Activated CD4-positive, alpha-beta memory T cell treated with anti-CD3 and anti-CD28 coated beads, Interleukin-2, amount 10 ng/mL, durations not matched to agents 7 days and 5 days (primary cell): ENCODE measurements around the gene ROCK2. TPM values are rescaled to one million over a fixed set of nuclear protein-coding genes. Genes with fewer than 3 reads are reported as not detected.

ENCODE experiments used
- CTCF ChIA-PET: fragments of 350-600 bp; sonication (Branson Sonifier 250); formaldehyde crosslinking; loops from one replicate; lab custom pipeline; 2021; ENCODE audit warnings: antibody characterized with exemption, inconsistent platforms; lab: Charles Lee
- POLR2A ChIA-PET: fragments of 350-600 bp; sonication (Branson Sonifier 250); formaldehyde crosslinking; loops from one replicate; lab custom pipeline; 2021; ENCODE audit warnings: antibody characterized with exemption; lab: Charles Lee
- DNase-seq: peaks from one replicate; pipeline ENCODE4 v3.0.0-alpha.2; 2020
- H3K27ac Mint-ChIP-seq: one replicate; pipeline ENCODE4 v1.8.0; 2021; ENCODE audit warnings: mild to moderate bottlenecking, mixed read lengths
- H3K27me3 Mint-ChIP-seq: one replicate; pipeline ENCODE4 v1.8.0; 2021; ENCODE audit warnings: mixed read lengths
- H3K36me3 Mint-ChIP-seq: one replicate; pipeline ENCODE4 v1.8.0; 2021; ENCODE audit warnings: low read depth, mixed read lengths
- H3K4me1 Mint-ChIP-seq: one replicate; pipeline ENCODE4 v1.8.0; 2021; ENCODE audit warnings: mixed read lengths
- H3K4me3 Mint-ChIP-seq: one replicate; pipeline ENCODE4 v1.8.0; 2021; ENCODE audit warnings: mild to moderate bottlenecking, mixed read lengths
- H3K9me3 Mint-ChIP-seq: one replicate; pipeline ENCODE4 v1.8.0; 2021; ENCODE audit warnings: mixed read lengths
- total RNA-seq, 2 experiments: library from RNA; stranded (reverse); gene quantifications; one replicate each; pipeline ENCODE4 v1.2.3, GENCODE V29; 2021

The ROCK2 gene
- total RNA-seq, 2 experiments from 2014 or later: 21.3 to 22.6 TPM

DNA sequence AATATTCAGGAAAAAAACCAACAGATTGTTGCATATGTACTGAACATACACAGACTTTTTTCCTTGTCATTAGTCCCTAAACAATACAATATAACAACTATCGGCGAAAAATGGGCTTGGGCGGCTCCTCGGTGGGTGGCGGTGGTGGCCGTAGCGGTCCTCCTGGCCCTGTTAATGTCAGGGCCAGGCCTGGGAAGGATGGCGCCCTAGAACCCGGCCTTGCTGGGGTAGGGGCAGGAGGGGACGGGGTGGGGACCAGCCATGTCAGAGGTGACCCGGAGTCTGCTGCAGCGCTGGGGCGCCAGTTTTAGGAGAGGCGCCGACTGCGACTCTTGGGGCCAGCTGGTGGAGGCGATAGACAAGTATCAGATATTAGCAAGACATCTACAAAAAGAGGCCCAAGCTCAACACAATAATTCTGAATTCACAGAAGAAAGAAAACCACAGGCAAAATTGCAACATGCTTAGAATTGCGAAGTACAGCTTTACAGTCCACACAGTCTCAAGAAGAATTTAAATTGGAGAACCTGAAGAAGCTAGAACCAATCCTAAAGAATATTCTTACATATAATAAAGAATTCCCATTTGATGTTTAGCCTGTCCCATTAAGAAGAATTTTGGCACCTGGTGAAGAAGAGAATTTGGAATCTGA is 36.5 kb downstream of the ROCK2 start:
- H3K4me1 Mint-ChIP-seq: peaks cover 5% of the 10 kb centered on the region
- CTCF ChIA-PET: no interaction called here
- no peak overlapping the region for H3K27ac Mint-ChIP-seq
- H3K4me3 Mint-ChIP-seq: no peak overlapping the region
- H3K36me3 Mint-ChIP-seq: no peaks in the 10 kb centered on the region
- POLR2A ChIA-PET: no interaction called here
- no peaks in the 10 kb centered on the region for H3K27me3 Mint-ChIP-seq
- no peaks in the 10 kb centered on the region for H3K9me3 Mint-ChIP-seq
- no peak for DNase-seq

- Mint-ChIP-seq H3K27me3 (no peaks in the 10 kb centered on the region), H3K36me3 (no peaks in the 10 kb centered on the region), H3K9me3 (no peaks in the 10 kb centered on the region), H3K27ac (no peak overlapping the region), H3K4me1 (peaks cover 5% of the 10 kb centered on the region), H3K4me3 (no peak overlapping the region)
- POLR2A ChIA-PET: interaction anchor here (1.6 kb wide), 1 partner anchor 38 kb away, joined by 8 read pairs; the partner anchor contains the start of gene ROCK2
- no peak for DNase-seq
- CTCF ChIA-PET: interaction anchor here (1.0 kb wide), 1 partner anchor 10 kb away, joined by 5 read pairs; no protein-coding TSS in a partner anchor
These were observed 38.5 kb downstream of the ROCK2 start for GRCh38 chr2:11305958-11306357.

GRCh38 chr2:11305338-11305737 is 39.1 kb downstream of the ROCK2 start:
- Mint-ChIP-seq H3K4me3 (no peak overlapping the region), H3K36me3 (no peaks in the 10 kb centered on the region), H3K9me3 (no peaks in the 10 kb centered on the region), H3K27ac (no peak overlapping the region), H3K27me3 (no peaks in the 10 kb centered on the region), H3K4me1 (peaks cover 5% of the 10 kb centered on the region)
- ChIA-PET CTCF (interaction anchor here (1.0 kb wide), 1 partner anchor 9 kb away, joined by 5 read pairs; no protein-coding TSS in a partner anchor), POLR2A (interaction anchor here (1.6 kb wide), 1 partner anchor 39 kb away, joined by 8 read pairs; the partner anchor contains the start of gene ROCK2)
- no peak for DNase-seq

DNA sequence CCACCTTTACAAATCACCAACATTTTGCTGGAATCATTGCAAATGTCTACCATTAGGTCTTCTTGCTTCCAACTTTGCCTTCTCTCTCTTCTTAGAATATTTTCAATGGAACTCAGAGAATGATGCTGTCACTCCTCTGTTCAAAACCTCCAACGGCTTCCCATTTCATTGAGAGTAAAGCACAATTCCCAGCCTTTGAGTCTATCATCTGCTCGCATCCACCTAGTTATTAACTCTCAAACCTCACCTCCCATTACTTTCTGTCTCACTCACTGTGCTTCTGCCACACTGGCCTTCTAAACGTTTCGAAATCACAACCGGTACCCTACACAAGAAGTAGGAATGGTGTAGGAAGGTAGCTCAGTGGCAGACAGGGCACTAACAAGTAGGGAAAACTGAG is 40.0 kb downstream of the ROCK2 start:
- DNase-seq: no peak
- Mint-ChIP-seq H3K4me1 (peaks cover 5% of the 10 kb centered on the region), H3K27ac (no peak overlapping the region), H3K4me3 (no peak overlapping the region), H3K9me3 (no peaks in the 10 kb centered on the region), H3K27me3 (no peaks in the 10 kb centered on the region), H3K36me3 (no peaks in the 10 kb centered on the region)
- ChIA-PET POLR2A (no interaction called here), CTCF (no interaction called here)

- DNase-seq: no peak
- Mint-ChIP-seq H3K27me3 (no peaks in the 10 kb centered on the region), H3K9me3 (no peaks in the 10 kb centered on the region), H3K27ac (no peak overlapping the region), H3K4me3 (no peak overlapping the region), H3K36me3 (no peaks in the 10 kb centered on the region), H3K4me1 (peaks cover 5% of the 10 kb centered on the region)
- POLR2A ChIA-PET: no interaction called here
- CTCF ChIA-PET: no interaction called here
These were observed 41.0 kb downstream of the ROCK2 start for GRCh38 chr2:11303290-11304013.

DNA sequence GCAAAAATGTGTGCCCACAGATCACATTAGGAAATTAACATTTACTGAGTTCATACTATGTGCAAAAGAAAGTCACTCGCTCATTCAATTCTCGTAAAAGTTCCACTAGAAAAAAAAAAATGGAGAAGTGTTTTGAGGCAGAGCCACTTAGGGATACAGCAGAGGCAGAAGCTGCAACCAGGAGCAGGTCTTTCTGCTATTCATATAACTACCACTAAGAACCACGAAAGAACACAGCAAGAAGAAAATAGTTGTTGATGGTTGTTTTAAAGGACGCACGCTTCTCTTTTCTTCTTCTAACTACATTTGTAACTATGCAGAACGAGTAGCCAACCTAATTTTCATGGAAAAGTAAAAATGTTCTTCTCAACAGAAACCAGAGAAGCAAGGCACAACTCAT is 45.0 kb downstream of the ROCK2 start:
- no peaks in the 10 kb centered on the region for H3K36me3 Mint-ChIP-seq
- ChIA-PET CTCF (no interaction called here), POLR2A (no interaction called here)
- no peaks in the 10 kb centered on the region for H3K9me3 Mint-ChIP-seq
- H3K27me3 Mint-ChIP-seq: no peaks in the 10 kb centered on the region
- no peak overlapping the region for H3K27ac Mint-ChIP-seq
- no peak overlapping the region for H3K4me3 Mint-ChIP-seq
- no peak for DNase-seq
- no peaks in the 10 kb centered on the region for H3K4me1 Mint-ChIP-seq

- no peaks in the 10 kb centered on the region for H3K36me3 Mint-ChIP-seq
- ChIA-PET POLR2A (no interaction called here), CTCF (no interaction called here)
- no peaks in the 10 kb centered on the region for H3K27me3 Mint-ChIP-seq
- no peaks in the 10 kb centered on the region for H3K9me3 Mint-ChIP-seq
- no peak overlapping the region for H3K4me3 Mint-ChIP-seq
- H3K27ac Mint-ChIP-seq: no peak overlapping the region
- no peak for DNase-seq
- H3K4me1 Mint-ChIP-seq: no peaks in the 10 kb centered on the region
These were observed 45.8 kb downstream of the ROCK2 start for GRCh38 chr2:11298592-11298991.

GRCh38 chr2:11296401-11296800 is 48.0 kb downstream of the ROCK2 start:
- no peaks in the 10 kb centered on the region for H3K27me3 Mint-ChIP-seq
- ChIA-PET CTCF (interaction anchor here (1.1 to 1.9 kb wide), 2 partner anchors 9 to 11 kb away, joined by 3 to 5 read pairs; no protein-coding TSS in a partner anchor), POLR2A (interaction anchor here (0.6 to 0.7 kb wide), 2 partner anchors 50 to 102 kb away, joined by 3 read pairs; no protein-coding TSS in a partner anchor)
- H3K27ac Mint-ChIP-seq: no peak overlapping the region
- no peak overlapping the region for H3K4me3 Mint-ChIP-seq
- peaks cover 5% of the 10 kb centered on the region for H3K4me1 Mint-ChIP-seq
- DNase-seq: no peak
- H3K9me3 Mint-ChIP-seq: no peaks in the 10 kb centered on the region
- no peaks in the 10 kb centered on the region for H3K36me3 Mint-ChIP-seq

DNA sequence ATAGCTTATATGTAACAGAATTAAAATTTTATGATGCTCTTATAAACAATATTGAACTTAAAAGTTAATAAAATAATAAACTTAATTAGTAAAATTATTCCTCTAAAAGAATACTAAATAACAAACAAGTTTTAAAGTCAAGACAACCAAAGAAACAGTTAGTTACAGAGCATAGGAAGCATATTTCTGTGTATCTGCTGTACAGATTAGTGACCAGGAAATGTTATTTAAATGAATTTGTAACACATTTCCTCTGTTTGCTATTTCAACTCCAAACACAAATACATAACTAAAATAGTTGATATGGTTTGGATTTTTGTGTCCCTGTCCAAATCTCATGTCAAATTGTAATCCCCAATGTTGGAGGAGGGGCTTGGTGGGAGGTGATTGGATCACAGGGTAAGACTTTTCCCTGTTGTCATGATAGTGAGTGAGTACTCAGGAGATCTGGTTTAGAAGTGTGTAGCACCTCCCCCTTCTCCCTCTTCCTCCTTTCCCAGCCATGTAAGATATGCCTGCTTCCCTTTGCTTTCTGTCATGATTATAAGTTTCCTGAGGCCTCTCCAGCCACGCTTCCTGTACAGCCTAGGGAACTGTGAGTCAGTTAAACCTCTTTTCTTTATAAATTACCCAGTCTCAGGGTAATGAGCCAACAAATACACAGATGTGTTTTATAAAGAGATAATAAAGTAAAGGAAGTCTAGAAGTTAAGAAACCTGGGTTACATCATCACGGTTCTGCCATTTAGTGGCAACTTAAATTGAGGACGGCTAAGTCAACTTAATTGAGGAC is 51.8 kb downstream of the ROCK2 start:
- ChIA-PET CTCF (no interaction called here), POLR2A (no interaction called here)
- no peak overlapping the region for H3K27ac Mint-ChIP-seq
- no peak for DNase-seq
- peaks cover 5% of the 10 kb centered on the region for H3K4me1 Mint-ChIP-seq
- H3K4me3 Mint-ChIP-seq: no peak overlapping the region
- no peaks in the 10 kb centered on the region for H3K9me3 Mint-ChIP-seq
- H3K36me3 Mint-ChIP-seq: no peaks in the 10 kb centered on the region
- H3K27me3 Mint-ChIP-seq: no peaks in the 10 kb centered on the region

GRCh38 chr2:11290713-11291112 is 53.7 kb downstream of the ROCK2 start:
- peaks cover 5% of the 10 kb centered on the region for H3K36me3 Mint-ChIP-seq
- no peak overlapping the region for H3K27ac Mint-ChIP-seq
- no peak for DNase-seq
- ChIA-PET POLR2A (no interaction called here), CTCF (no interaction called here)
- peaks cover 5% of the 10 kb centered on the region for H3K4me1 Mint-ChIP-seq
- no peaks in the 10 kb centered on the region for H3K27me3 Mint-ChIP-seq
- no peak overlapping the region for H3K4me3 Mint-ChIP-seq
- H3K9me3 Mint-ChIP-seq: no peaks in the 10 kb centered on the region

DNA sequence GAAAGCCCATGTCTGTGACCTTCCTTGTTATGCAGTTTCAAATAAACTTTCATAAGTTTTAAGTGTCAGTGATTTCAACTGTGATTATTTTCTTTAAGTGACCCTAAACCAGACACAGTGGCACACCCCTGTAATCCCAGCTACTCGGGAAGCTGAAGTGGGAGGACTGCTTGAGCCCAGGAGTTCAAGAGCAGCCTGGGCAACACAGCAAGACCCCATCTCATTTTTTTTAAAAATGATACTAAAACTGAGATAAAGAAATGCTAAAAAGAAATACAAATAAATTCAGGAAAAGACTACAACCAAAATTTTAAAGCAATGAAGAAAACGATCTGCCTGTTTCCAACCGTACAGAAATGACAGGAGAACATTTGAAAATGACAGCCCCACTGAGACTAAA is 54.2 kb downstream of the ROCK2 start:
- H3K9me3 Mint-ChIP-seq: peaks cover 2% of the 10 kb centered on the region
- ChIA-PET CTCF (no interaction called here), POLR2A (no interaction called here)
- no peak overlapping the region for H3K4me3 Mint-ChIP-seq
- no peaks in the 10 kb centered on the region for H3K27me3 Mint-ChIP-seq
- no peak for DNase-seq
- H3K36me3 Mint-ChIP-seq: peaks cover 10% of the 10 kb centered on the region
- peaks cover 5% of the 10 kb centered on the region for H3K4me1 Mint-ChIP-seq
- no peak overlapping the region for H3K27ac Mint-ChIP-seq

DNA sequence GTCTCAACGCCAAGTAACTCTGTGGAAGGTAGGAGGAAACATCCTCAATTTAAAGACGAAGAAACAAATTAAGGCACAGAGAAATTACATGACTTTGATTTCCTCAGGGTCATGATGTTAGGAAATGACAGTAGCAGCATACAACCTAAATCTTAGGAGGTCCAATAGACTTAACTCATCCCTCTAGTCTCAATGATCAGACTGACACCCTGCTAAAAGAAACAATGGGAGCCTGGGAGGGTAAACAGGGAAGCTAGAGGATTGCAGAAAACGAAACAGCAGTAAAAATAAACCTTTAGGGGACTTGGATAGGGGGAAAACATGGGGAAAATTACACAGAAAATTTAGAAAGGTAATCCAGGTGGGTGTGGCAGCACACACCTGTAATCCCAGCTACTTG is 56.0 kb downstream of the ROCK2 start:
- Mint-ChIP-seq H3K27ac (no peak overlapping the region), H3K4me1 (peaks cover 5% of the 10 kb centered on the region), H3K9me3 (peaks cover 2% of the 10 kb centered on the region), H3K27me3 (no peaks in the 10 kb centered on the region), H3K4me3 (no peak overlapping the region), H3K36me3 (peaks cover 25% of the 10 kb centered on the region)
- ChIA-PET CTCF (no interaction called here), POLR2A (interaction anchor here (1.0 kb wide), 1 partner anchor 9 kb away, joined by 3 read pairs; no protein-coding TSS in a partner anchor)
- DNase-seq: no peak

DNA sequence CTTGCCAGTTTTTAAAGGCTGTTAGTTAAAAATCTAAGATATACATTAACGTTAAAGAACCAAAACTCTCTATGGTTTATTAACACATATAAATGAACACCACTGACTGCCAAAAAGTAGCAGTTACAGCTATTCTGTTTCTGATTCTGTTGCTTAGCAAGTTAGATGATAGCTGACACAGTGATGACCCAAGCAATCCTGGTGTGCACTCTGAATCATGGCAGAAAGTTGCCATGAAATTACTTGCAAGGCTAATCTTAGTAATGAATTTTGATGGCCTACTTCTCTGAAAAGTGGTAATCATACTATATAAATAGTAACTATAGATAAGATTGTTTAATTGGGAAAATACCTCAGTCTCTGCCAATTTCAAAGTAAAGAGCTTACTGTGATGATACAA is 57.7 kb downstream of the ROCK2 start:
- Mint-ChIP-seq H3K4me1 (no peaks in the 10 kb centered on the region), H3K27ac (no peak overlapping the region), H3K4me3 (no peak overlapping the region), H3K27me3 (no peaks in the 10 kb centered on the region), H3K9me3 (peaks cover 2% of the 10 kb centered on the region), H3K36me3 (peaks cover 34% of the 10 kb centered on the region)
- CTCF ChIA-PET: no interaction called here
- no peak for DNase-seq
- POLR2A ChIA-PET: no interaction called here
